Thyroid gland (tissue), 4 donors: ENCODE data around the gene CEMIP2.

Experiments used
- CTCF ChIP-seq, 6 experiments: fragments of 200-600 bp in 3 of 6; fragments of 450-650 bp in 3 of 6; sonication (generic) in 3 of 6; IDR thresholded peaks; one replicate each; pipeline ENCODE4 v1.5.1; 2016 to 2019; ENCODE audit warnings: antibody characterized with exemption in 6 of 6, mild to moderate bottlenecking in 2 of 6, inconsistent platforms in 1 of 6, moderate library complexity in 1 of 6
- POLR2A ChIP-seq, 2 donors: fragments of 450-650 bp; IDR thresholded peaks; one replicate each; pipeline ENCODE4 v1.6.1; 2017; ENCODE audit warnings: antibody characterized with exemption in 2 of 2, mild to moderate bottlenecking in 2 of 2, moderate library complexity in 1 of 2

- TF ChIP-seq POLR2A (IDR thresholded peaks at IDR 0.05) (no peak), CTCF (IDR thresholded peaks at IDR 0.05) (no peak)
Observed at GRCh38 chr9:71744754-71745521, 23.4 kb downstream of the CEMIP2 start.
